Muscle layer of colon (tissue), 2 donors: ENCODE data around the gene RPL41.

Experiments used
- H3K27ac ChIP-seq: one replicate; pipeline ENCODE4 v1.7.0; 2013; ENCODE audit warnings: low read depth, mild to moderate bottlenecking, low read length, moderate library complexity
- H3K27me3 ChIP-seq, 2 donors: one replicate each; pipeline ENCODE4 v1.7.0; 2013; ENCODE audit warnings: low read length in 2 of 2, mild to moderate bottlenecking in 2 of 2; ENCODE audit not compliant: insufficient read depth in 2 of 2, control insufficient read depth in 1 of 2
- H3K36me3 ChIP-seq: one replicate; pipeline ENCODE4 v1.7.0; 2013; ENCODE audit warnings: mild to moderate bottlenecking, low read length; ENCODE audit not compliant: insufficient read depth
- H3K4me1 ChIP-seq: one replicate; pipeline ENCODE4 v1.7.0; 2013; ENCODE audit warnings: mild to moderate bottlenecking, low read length; ENCODE audit not compliant: insufficient read depth
- H3K4me3 ChIP-seq, 2 donors: one replicate each; pipeline ENCODE4 v1.7.0; 2013; ENCODE audit warnings: low read length in 2 of 2, low read depth in 1 of 2, mild to moderate bottlenecking in 1 of 2, moderate library complexity in 1 of 2
- H3K9ac ChIP-seq: one replicate; pipeline ENCODE4 v1.7.0; 2013; ENCODE audit warnings: low read length
- H3K9me3 ChIP-seq: one replicate; pipeline ENCODE4 v1.7.0; 2013; ENCODE audit warnings: mild to moderate bottlenecking, low read length
- donor health status: abdominal sarcoma.
- donor health status: Adenocarcinoma of cecum.

RPL41 gene

GRCh38 chr12:56165369-56165768, 48.9 kb downstream of the RPL41 start:
- peaks cover 74% of the 10 kb centered on the region for H3K36me3 ChIP-seq
- H3K9me3 ChIP-seq = no peaks in the 10 kb centered on the region
- no peak overlapping the region for H3K9ac ChIP-seq
- no peaks in the 10 kb centered on the region for H3K27me3 ChIP-seq
- H3K27ac ChIP-seq = no peak overlapping the region
- no peak overlapping the region for H3K4me3 ChIP-seq
- peaks cover 30% of the 10 kb centered on the region for H3K4me1 ChIP-seq
